ENCODE data around the gene TBC1D8.

The TBC1D8 gene

DNA sequence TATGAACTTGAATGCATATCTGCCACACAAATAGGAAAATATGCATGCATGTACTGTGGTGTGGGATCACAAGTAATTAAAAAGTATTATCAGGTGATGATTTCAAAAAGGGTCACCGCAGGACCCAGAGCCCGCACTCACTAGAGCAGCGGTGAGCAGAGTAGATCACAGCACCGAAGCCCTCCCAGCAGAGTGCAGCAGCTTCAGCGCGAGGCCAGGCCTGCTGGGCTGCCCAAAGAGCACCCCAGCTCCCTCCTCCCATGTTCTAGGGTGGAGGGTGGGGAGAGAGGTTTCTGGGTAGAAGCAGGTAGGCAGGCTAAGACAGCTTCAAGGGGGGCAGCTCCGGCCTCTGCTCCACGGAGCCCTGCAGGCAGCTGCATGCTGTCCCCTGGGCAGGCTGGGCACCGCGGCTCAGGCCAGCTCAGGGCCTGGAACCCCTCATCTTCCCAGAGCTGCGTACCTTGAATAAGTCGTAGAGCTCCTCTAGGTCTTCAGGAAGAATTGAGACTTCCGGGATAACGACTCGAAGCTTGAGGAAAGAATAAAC, 124.2 kb downstream of the TBC1D8 start:
- DNase-seq (ENCODE audit: low read depth), result no peak

DNA sequence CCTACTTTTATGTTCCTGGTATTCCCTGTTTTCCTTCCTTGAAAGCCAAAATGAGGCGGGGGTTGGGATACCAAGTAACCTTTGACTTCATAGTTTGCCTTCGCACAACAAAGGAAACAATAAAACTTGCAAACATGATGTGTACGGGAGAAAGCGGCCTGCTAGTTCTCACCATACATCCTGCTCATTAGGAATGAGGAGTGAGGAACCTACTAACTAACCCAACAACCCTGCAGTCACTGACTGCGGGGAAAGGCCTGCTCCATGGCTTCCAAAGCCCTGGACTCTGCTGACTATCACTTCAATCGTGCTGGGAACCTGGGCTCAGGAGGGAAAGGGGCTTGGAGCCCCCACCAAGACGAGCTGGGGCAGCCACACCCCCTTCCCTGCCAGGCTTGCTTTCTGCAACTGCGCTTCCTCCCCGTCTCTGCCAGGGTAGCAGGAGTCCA, 124.9 kb downstream of the TBC1D8 start:
- no peak for DNase-seq (ENCODE audit: low read depth)

GRCh38 chr2:101025561-101025960, 125.6 kb downstream of the TBC1D8 start:
- no peak for DNase-seq (ENCODE audit: low read depth)

GRCh38 chr2:101023327-101024107, 127.7 kb downstream of the TBC1D8 start:
- DNase-seq (ENCODE audit: low read depth), result no peak

DNA sequence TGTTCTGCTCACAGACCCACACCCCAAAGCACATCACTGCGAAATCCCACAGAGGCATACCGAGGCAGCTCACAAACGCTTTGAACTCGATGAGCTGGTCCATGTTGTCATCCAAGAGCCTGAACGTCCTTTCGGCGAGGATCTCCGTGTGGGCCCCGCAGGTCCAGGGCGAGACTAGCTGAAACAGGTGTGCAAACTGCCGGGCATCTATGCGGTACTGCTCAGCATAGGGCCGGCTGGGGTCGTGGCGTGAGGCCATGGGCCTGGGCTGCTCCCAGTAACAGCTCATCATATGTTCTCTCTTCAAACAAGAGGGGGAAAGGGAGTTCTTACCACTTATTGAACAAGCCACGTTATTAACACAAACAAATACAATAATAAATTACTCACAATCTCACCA, 129.0 kb downstream of the TBC1D8 start:
- no peak for DNase-seq (ENCODE audit: low read depth)

- no peak for DNase-seq (ENCODE audit: low read depth)
These were observed 132.2 kb downstream of the TBC1D8 start for GRCh38 chr2:101018934-101019333.

- DNase-seq (ENCODE audit: low read depth), result no peak
These were observed 133.8 kb downstream of the TBC1D8 start for GRCh38 chr2:101017371-101017770.

- DNase-seq (ENCODE audit: low read depth), result no peak
These were observed 136.8 kb downstream of the TBC1D8 start for GRCh38 chr2:101014264-101014857.

- DNase-seq (ENCODE audit: low read depth), result no peak
These were observed 138.4 kb downstream of the TBC1D8 start for GRCh38 chr2:101012706-101013181.

DNA sequence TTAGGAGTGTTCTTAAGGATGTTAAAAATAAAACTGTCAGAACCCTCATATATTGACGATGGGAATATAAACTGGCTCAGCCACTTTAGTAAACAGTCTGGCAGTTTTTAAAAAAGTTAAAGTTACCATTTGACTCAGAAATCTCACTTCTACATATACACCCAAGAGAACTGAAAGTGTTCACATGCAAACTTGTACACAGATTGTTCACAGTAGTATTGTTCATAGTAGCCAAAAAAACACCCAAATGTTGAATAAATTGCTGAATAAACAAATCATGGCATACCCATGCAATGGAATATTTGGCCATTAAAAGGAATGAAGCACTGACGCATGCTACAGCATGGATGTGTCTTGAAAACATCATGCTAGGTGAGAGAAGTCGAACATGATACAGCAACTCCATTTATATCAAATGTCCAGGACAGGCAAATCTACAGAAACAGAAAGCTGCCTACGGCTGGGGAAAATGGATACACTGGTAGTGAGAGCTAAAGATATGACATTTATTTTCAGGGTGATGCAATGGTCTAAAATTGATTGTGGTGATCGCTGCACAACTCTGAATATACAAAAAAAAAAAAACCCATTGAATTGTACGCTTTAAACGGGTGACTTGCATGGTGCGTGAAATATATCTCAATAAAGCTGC, 139.0 kb downstream of the TBC1D8 start:
- no peak for DNase-seq (ENCODE audit: low read depth)

DNA sequence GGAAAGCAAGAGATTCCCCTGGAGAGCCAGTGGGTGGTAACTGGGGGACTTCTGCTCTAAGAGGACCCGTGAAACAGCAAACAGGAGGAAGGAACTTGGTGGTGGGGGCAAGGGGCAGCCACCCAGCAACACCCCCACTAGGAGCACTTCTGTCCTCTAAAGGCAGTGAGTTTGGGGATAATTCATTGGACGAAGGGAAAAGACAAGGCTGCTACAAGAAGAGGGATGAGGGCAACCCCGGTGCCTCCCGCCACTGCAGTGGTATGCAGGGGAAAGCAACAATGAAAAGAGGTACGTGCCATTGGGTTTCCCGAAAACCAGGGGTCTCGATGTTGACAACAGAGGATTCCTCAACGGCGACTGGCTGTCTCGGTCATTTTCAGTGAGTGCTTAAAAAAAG, 140.0 kb downstream of the TBC1D8 start:
- no peak for DNase-seq (ENCODE audit: low read depth)

GRCh38 chr2:101007415-101008345, 143.5 kb downstream of the TBC1D8 start:
- DNase-seq (ENCODE audit: low read depth), result no peak

GRCh38 chr2:101006065-101006715, 145.0 kb downstream of the TBC1D8 start:
- no peak for DNase-seq (ENCODE audit: low read depth)

DNA sequence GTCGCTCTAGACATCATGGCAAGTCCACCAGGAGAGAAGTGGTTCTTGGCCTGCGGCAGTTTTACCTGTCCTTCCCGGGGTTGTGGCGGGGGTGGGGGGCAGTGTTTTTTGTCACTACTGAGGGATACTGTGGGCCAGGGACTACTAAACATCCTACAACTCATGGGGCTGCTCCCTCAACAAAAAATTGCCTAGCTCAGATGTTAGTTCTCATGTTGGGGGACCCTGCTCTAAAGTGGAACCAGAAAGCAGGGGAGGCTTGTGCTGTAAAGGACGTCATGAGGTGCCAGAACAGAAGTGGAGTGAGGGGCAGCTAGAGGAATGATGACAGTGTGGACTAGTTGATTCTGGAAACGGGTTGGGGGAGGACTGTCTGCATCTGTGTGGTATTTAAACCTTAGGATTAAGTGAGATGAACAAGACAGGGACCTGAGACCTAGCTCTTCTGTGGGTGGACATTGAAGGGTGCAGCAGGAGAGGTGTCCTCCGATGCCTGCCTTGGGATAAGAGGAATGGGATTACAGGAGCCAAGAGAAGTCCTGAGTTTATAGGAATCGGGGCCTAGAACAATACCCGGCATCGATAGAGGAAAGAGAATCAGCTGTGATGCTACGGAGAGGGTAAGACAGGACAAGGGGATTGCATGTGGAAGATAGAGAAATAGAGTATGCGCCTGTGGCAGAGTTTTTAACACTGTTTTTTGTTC, 146.4 kb downstream of the TBC1D8 start:
- DNase-seq (ENCODE audit: low read depth), result no peak

DNA sequence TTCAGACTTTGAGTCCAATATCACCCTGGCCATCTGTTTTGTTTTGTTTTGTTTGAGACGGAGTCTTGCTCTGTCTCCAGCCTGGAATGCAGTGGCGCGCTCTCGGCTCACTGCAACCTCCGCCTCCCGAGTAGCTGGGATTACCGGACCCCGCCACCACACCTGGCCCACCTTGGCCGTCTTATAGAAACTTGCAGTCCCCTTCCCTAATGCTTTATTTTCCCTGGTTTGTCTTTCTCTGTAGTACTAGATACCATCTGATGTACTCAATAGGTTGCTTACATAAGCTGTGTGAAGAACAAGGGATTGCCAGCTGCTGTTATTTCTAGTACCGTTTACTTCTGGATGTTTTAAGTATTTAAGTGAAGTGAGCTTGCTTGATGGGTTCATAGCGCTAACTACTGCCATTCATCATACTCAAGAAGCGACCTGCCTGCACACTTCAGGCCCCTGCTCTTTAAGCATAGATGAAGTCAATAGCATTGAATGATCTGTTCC, 147.9 kb downstream of the TBC1D8 start:
- no peak for DNase-seq (ENCODE audit: low read depth)

DNA sequence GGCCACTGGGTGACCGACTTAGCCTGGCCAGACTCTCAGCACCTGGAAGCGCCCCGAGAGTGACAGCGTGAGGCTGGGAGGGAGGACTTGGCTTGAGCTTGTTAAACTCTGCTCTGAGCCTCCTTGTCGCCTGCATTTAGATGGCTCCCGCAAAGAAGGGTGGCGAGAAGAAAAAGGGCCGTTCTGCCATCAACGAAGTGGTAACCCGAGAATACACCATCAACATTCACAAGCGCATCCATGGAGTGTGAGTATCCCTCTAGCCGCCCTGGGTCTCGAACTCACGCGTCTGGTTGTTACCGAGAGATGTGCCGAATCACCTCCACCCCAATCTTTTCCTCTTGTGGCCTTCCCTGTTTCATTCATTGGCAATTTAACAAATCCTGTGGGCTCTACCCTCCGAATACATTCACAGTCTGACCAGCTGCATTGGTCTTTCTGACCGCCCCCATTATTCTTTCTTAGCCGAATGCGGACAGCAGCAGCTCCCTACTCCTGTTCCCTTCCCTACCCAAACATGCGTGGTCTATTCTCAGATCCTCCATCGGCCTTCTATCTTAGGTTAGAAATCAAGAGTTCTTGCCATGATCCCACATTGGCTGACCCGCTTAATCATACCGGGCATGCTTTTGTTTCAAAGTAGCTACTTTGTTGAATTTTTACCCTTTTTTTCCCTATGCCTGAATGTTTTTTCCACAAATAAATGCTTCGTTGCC, 148.5 kb downstream of the TBC1D8 start:
- no peak for DNase-seq (ENCODE audit: low read depth)

DNA sequence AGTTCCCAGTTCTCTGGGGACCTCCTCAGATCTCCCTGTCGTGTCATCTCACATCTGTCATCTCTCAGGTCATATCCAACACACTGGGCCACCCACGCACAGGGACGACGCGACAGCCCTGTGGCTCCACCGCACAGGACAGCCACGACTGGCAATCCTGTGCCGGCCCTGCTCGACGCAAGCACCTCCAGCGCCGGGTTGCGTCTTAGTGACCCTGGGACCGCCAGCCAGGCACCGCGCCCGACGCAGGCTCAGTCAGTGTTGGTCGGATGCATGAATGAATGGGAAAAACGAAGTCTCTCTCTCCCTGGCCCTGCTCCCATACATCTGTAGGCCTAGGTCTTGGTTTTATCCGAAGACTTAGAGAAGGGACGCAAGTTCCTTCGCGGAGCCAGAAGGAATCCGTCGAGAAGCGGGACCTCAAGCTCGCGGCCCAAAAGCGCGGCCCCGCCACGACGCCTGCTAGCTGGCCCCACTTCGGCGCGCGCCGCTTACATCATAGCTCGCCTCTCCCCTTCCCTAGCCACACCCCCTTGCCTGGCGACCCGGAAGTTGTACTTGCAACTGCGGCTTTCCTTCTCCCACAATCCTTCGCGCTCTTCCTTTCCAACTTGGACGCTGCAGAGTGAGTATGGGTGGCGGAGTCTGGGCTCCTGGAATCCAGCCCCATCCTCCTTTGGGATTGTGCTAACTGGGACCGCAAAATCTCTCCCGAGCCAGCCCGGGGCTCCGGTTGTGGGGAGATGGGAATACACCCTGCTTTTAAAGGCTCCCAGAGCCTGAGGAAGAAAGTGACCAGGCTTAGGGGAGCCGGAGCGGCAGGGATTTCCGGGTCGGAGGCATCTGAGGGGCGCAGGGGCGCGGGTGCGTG, 149.3 kb downstream of the TBC1D8 start, which contains the start of gene RPL31:
TSS of gene RPL31 (plus strand) at position 599 of the 871 bp plus-strand sequence. CDS start 413 bp downstream, outside the sequence.
- DNase-seq (ENCODE audit: low read depth), result peak; percentile 92

DNA sequence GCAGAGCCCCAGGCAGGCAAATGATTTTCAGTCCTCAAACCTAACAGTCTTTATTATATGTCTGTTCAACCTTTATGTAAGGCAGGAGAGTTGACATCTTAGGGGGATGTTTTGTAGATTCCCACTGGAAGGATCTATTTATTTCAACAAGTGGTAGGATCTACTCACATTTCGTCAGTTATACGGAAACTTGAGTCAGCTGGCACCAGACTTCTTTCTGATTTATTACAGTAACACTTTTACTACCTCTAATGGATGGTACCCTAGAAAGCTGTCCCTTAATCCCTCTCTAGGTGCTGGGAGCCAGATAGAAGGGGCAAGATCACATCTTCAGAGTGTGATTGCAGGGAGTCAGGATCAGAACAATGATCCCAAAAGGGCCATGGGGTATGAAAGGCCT, 151.2 kb downstream of the TBC1D8 start:
- DNase-seq (ENCODE audit: low read depth), result no peak

DNA sequence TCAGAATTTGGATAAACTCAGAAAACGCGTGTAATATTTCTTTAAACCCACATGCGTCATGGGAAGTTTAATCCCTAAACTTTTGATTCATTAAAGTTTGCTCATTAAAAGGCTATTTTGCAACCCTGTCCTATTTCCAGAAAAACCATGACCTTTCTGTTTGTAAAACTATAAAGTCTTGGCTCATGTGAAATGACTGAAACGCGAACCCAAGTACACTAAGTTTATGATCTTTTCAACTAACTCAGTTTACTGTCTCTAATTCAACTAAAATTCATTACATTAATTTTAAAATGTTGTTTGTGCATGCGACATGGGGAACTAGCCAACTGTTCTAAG, 153.0 kb downstream of the TBC1D8 start:
- DNase-seq (ENCODE audit: low read depth), result no peak
